Measurements from ENCODE around the gene SAFB2.

DNA sequence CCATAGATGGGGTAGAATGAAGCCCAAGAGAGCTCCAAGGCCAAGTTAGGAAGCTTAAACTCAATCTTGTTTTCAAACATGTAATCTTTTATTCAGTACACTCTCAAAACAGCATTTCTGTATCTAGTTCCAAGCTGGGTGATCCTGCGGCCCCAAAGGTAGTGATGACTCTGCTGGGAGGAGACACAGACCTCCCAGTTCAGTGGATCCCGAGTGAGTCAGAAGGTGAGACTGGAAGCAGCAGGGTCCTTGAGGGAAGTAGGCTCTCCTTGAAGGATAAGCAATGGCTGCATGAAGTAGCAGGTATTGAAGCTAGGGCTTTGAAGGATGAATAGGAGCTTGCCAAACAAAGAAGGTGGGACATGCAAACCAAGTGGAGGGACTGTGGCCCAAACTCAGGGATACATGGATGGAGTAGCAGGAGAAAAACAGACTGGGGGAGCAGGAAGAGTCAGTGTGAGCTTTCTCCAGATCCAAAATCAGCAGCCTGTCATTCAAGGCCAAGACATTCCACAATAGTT is 64.4 kb downstream of the SAFB2 start:
- TF ChIP-seq POLR2AphosphoS5 (IDR thresholded peaks at IDR 0.05; ENCODE audit: low read length) (no peak), CBX3 (IDR thresholded peaks at IDR 0.05; ENCODE audit: borderline replicate concordance, low read depth) (no peak), PKNOX1 (IDR thresholded peaks at IDR 0.05) (no peak), EZH2 (IDR thresholded peaks at IDR 0.05; ENCODE audit: borderline replicate concordance, control insufficient read depth, low read depth, low read length) (no peak), CTCF (IDR thresholded peaks at IDR 0.05 in 2 of 3, conservative IDR thresholded peaks at IDR 0.05 in 1 of 3; ENCODE audit: control insufficient read depth in 2 of 3, extremely low read depth in 1 of 3, insufficient read depth in 1 of 3, low read depth in 3 of 3, low read length in 3 of 3) (no peak), TAF1 (IDR thresholded peaks at IDR 0.05; ENCODE audit: borderline replicate concordance, low read depth, low read length) (no peak), ESRRA (IDR thresholded peaks at IDR 0.05; ENCODE audit: low read length) (no peak), ETV6 (conservative IDR thresholded peaks at IDR 0.05 in 1 of 2, IDR thresholded peaks at IDR 0.05 in 1 of 2; ENCODE audit: borderline replicate concordance in 1 of 2, low read depth in 1 of 2) (no peak), POLR2A (IDR thresholded peaks at IDR 0.05; ENCODE audit: low read depth, low read length) (no peak)
- TF ChIP-seq, protein P1, sequence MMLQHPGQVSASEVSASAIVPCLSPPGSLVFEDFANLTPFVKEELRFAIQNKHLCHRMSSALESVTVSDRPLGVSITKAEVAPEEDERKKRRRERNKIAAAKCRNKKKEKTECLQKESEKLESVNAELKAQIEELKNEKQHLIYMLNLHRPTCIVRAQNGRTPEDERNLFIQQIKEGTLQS (IDR thresholded peaks at IDR 0.05; ENCODE audit: borderline replicate concordance, extremely low read depth, low read depth, low read length), result no peak
